ENCODE data around the gene RBP4. TPM values are rescaled to one million over a fixed set of nuclear protein-coding genes. Genes with fewer than 3 reads are reported as not detected.
A peak's percentile ranks its signal among the peaks of the same experiment; 100 is the strongest.

The RBP4 gene
- total and polyA plus RNA-seq, 4 donors = 8.7 to 37.5 (median 10.8) TPM

GRCh38 chr10:93573924-93574323, 27.1 kb downstream of the RBP4 start:
- no peaks in the 10 kb centered on the region for H3K36me3 ChIP-seq (ENCODE audit: control insufficient read depth in 1 of 2, insufficient read depth in 2 of 2, low read length in 1 of 2)
- H3K4me1 ChIP-seq (ENCODE audit: control insufficient read depth in 1 of 2, insufficient read depth in 2 of 2, low read length in 2 of 2) = no peaks in the 10 kb centered on the region
- 54 to 67% methylated on average over 3 of the region's 3 CpGs for WGBS, 2 donors

GRCh38 chr10:93573051-93573909, 27.8 kb downstream of the RBP4 start:
- Histone ChIP-seq H3K27me3 (ENCODE audit: control insufficient read depth in 1 of 2, insufficient read depth in 2 of 2, low read length in 1 of 2) (no peaks in the 10 kb centered on the region), H3K27ac (ENCODE audit: low read depth in 1 of 2, low read length in 2 of 2) (no peak overlapping the region), H3K36me3 (ENCODE audit: control insufficient read depth in 1 of 2, insufficient read depth in 2 of 2, low read length in 1 of 2) (no peaks in the 10 kb centered on the region), H3K4me3 (ENCODE audit: low read length in 2 of 2) (no peak overlapping the region), H3K4me1 (ENCODE audit: control insufficient read depth in 1 of 2, insufficient read depth in 2 of 2, low read length in 2 of 2) (no peaks in the 10 kb centered on the region), H3K9me3 (ENCODE audit: control insufficient read depth, low read length) (no peaks in the 10 kb centered on the region)
- intact Hi-C loops (cut with DNase I) = no loop called here
- 55 to 57% methylated on average over 10 of the region's 10 CpGs for WGBS, 2 donors
- DNase-seq (peak in 1 of 2 donors; percentile 80), ATAC-seq (ENCODE audit: low FRiP score) (no peak)

More at GRCh38 chr10:93573924-93574323, 27.1 kb downstream of the RBP4 start:
- no peak overlapping the region for H3K4me3 ChIP-seq (ENCODE audit: low read length in 2 of 2)
- ATAC-seq (ENCODE audit: low FRiP score) = no peak
- no peak for DNase-seq
- H3K27ac ChIP-seq (ENCODE audit: low read depth in 1 of 2, low read length in 2 of 2) = no peak overlapping the region
- intact Hi-C loops (cut with DNase I) = no loop called here
- no peaks in the 10 kb centered on the region for H3K9me3 ChIP-seq (ENCODE audit: control insufficient read depth, low read length)
- peaks cover 0 to 1% of the 10 kb centered on the region in 2 donors for H3K27me3 ChIP-seq (ENCODE audit: control insufficient read depth in 1 of 2, insufficient read depth in 2 of 2, low read length in 1 of 2)

- WGBS, 2 donors = 94 to 98% methylated on average over 2 of the region's 2 CpGs
- intact Hi-C loops (cut with DNase I) = no loop called here
- no peak for DNase-seq
- Histone ChIP-seq H3K4me3 (ENCODE audit: low read length in 2 of 2) (no peak overlapping the region), H3K27me3 (ENCODE audit: control insufficient read depth in 1 of 2, insufficient read depth in 2 of 2, low read length in 1 of 2) (no peaks in the 10 kb centered on the region), H3K27ac (ENCODE audit: low read depth in 1 of 2, low read length in 2 of 2) (no peak overlapping the region), H3K36me3 (ENCODE audit: control insufficient read depth in 1 of 2, insufficient read depth in 2 of 2, low read length in 1 of 2) (no peaks in the 10 kb centered on the region), H3K4me1 (ENCODE audit: control insufficient read depth in 1 of 2, insufficient read depth in 2 of 2, low read length in 2 of 2) (no peaks in the 10 kb centered on the region), H3K9me3 (ENCODE audit: control insufficient read depth, low read length) (no peaks in the 10 kb centered on the region)
- no peak for ATAC-seq (ENCODE audit: low FRiP score)
These were observed 28.4 kb downstream of the RBP4 start for GRCh38 chr10:93572606-93573005.

DNA sequence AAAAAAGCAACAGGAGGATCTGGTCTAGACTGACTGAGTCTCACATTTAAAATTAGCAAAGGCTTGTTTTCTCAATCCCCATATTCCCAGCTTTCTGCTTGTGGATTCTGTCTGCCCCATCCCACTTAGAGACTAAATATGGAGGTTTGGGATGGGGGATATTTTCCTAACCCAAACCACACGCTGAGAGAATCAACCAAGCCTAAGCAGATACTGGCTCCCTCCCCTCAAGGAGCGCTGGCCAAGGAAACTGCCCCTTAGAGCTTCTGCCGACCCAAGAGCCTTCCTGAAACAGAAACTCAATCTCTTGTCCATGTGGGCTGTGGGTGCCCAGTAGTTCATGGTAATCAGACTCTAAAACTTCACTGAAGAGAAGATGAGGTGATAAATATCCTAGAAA, 30.7 kb downstream of the RBP4 start:
- Histone ChIP-seq H3K9me3 (ENCODE audit: control insufficient read depth, low read length) (no peaks in the 10 kb centered on the region), H3K27ac (ENCODE audit: low read depth in 1 of 2, low read length in 2 of 2) (no peak overlapping the region), H3K36me3 (ENCODE audit: control insufficient read depth in 1 of 2, insufficient read depth in 2 of 2, low read length in 1 of 2) (no peaks in the 10 kb centered on the region), H3K4me1 (ENCODE audit: control insufficient read depth in 1 of 2, insufficient read depth in 2 of 2, low read length in 2 of 2) (no peaks in the 10 kb centered on the region), H3K4me3 (ENCODE audit: low read length in 2 of 2) (no peak overlapping the region), H3K27me3 (ENCODE audit: control insufficient read depth in 1 of 2, insufficient read depth in 2 of 2, low read length in 1 of 2) (no peaks in the 10 kb centered on the region)
- DNase-seq (no peak), ATAC-seq (ENCODE audit: low FRiP score) (no peak)
- intact Hi-C loops (cut with DNase I) = no loop called here
- 43 to 44% methylated on average over 3 of the region's 3 CpGs for whole genome bisulfite sequencing, 2 donors

DNA sequence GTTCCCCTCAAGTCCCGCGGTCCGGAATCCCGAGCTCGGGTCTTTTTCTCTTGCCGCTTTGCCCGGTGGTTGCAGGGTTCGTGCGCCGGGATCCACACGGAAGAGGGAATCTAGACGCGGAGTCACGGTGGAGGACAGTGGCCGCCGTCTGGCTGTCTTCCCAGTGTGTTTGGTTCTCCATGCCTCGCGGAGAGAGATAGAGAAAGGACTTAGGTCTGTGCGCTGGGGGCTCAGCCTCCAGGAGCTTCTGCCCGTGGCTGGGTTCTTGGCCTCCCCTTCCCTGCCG, 33.0 kb downstream of the RBP4 start:
- Histone ChIP-seq H3K36me3 (ENCODE audit: control insufficient read depth in 1 of 2, insufficient read depth in 2 of 2, low read length in 1 of 2) (no peaks in the 10 kb centered on the region), H3K9me3 (ENCODE audit: control insufficient read depth, low read length) (no peaks in the 10 kb centered on the region), H3K4me3 (ENCODE audit: low read length in 2 of 2) (no peak overlapping the region), H3K27ac (ENCODE audit: low read depth in 1 of 2, low read length in 2 of 2) (no peak overlapping the region), H3K27me3 (ENCODE audit: control insufficient read depth in 1 of 2, insufficient read depth in 2 of 2, low read length in 1 of 2) (no peaks in the 10 kb centered on the region), H3K4me1 (ENCODE audit: control insufficient read depth in 1 of 2, insufficient read depth in 2 of 2, low read length in 2 of 2) (no peaks in the 10 kb centered on the region)
- no peak for ATAC-seq (ENCODE audit: low FRiP score)
- no peak for DNase-seq
- WGBS, 2 donors = 30% methylated on average over 21 of the region's 21 CpGs
- intact Hi-C loops (cut with DNase I) = no loop called here

- WGBS, 2 donors = 13 to 16% methylated on average over 33 of the region's 33 CpGs
- no peaks in the 10 kb centered on the region for H3K27me3 ChIP-seq (ENCODE audit: control insufficient read depth in 1 of 2, insufficient read depth in 2 of 2, low read length in 1 of 2)
- no peak for ATAC-seq (ENCODE audit: low FRiP score)
- intact Hi-C loops (cut with DNase I) = no loop called here
- no peak overlapping the region for H3K27ac ChIP-seq (ENCODE audit: low read depth in 1 of 2, low read length in 2 of 2)
- no peaks in the 10 kb centered on the region for H3K36me3 ChIP-seq (ENCODE audit: control insufficient read depth in 1 of 2, insufficient read depth in 2 of 2, low read length in 1 of 2)
- no peak overlapping the region for H3K4me3 ChIP-seq (ENCODE audit: low read length in 2 of 2)
- DNase-seq = no peak
- H3K9me3 ChIP-seq (ENCODE audit: control insufficient read depth, low read length) = no peaks in the 10 kb centered on the region
- no peaks in the 10 kb centered on the region for H3K4me1 ChIP-seq (ENCODE audit: control insufficient read depth in 1 of 2, insufficient read depth in 2 of 2, low read length in 2 of 2)
These were observed 33.5 kb downstream of the RBP4 start for GRCh38 chr10:93567277-93568104.

DNA sequence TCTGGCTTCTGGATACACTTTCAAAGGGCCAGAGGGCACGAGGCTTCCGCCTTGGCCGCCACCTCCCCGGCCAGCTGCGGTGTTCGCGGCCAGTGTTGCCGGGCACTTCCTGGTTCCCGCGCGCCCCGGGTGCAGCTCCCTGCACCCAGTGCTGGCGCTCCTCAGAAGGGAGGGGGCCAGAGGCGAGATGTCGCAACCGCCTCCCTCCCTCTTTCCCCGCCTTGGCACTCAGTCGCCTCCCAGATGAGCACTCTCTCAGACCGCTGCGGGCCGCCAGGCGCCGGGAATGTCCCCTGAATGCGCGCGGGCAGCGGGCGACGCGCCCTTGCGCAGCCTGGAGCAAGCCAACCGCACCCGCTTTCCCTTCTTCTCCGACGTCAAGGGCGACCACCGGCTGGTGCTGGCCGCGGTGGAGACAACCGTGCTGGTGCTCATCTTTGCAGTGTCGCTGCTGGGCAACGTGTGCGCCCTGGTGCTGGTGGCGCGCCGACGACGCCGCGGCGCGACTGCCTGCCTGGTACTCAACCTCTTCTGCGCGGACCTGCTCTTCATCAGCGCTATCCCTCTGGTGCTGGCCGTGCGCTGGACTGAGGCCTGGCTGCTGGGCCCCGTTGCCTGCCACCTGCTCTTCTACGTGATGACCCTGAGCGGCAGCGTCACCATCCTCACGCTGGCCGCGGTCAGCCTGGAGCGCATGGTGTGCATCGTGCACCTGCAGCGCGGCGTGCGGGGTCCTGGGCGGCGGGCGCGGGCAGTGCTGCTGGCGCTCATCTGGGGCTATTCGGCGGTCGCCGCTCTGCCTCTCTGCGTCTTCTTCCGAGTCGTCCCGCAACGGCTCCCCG, 34.4 kb downstream of the RBP4 start, which contains the start of gene FFAR4:
Gene FFAR4, plus strand, starts transcription at position 231 of the 842 bp plus-strand sequence. Its CDS starts 56 bp downstream, at position 287.
- DNase-seq (peak in 1 of 2 donors; percentile 76), ATAC-seq (ENCODE audit: low FRiP score) (peak; percentile 57)
- intact Hi-C loops (cut with DNase I) = no loop called here
- Histone ChIP-seq H3K9me3 (ENCODE audit: control insufficient read depth, low read length) (no peaks in the 10 kb centered on the region), H3K4me1 (ENCODE audit: control insufficient read depth in 1 of 2, insufficient read depth in 2 of 2, low read length in 2 of 2) (no peaks in the 10 kb centered on the region), H3K27me3 (ENCODE audit: control insufficient read depth in 1 of 2, insufficient read depth in 2 of 2, low read length in 1 of 2) (no peaks in the 10 kb centered on the region), H3K27ac (ENCODE audit: low read depth in 1 of 2, low read length in 2 of 2) (no peak within 1 kb of the TSS), H3K4me3 (ENCODE audit: low read length in 2 of 2) (peak within 1 kb of the TSS in 1 of 2 donors; percentile 5), H3K36me3 (ENCODE audit: control insufficient read depth in 1 of 2, insufficient read depth in 2 of 2, low read length in 1 of 2) (no peaks in the 10 kb centered on the region)
- WGBS, 2 donors = 0 to 1% methylated on average over 74 to 85 of the region's 85 CpGs

GRCh38 chr10:93565446-93565845, 35.6 kb downstream of the RBP4 start:
- WGBS, 2 donors = 90 to 91% methylated on average over 3 of the region's 3 CpGs
- Histone ChIP-seq H3K4me1 (ENCODE audit: control insufficient read depth in 1 of 2, insufficient read depth in 2 of 2, low read length in 2 of 2) (no peaks in the 10 kb centered on the region), H3K9me3 (ENCODE audit: control insufficient read depth, low read length) (no peaks in the 10 kb centered on the region), H3K4me3 (ENCODE audit: low read length in 2 of 2) (no peak overlapping the region), H3K27me3 (ENCODE audit: control insufficient read depth in 1 of 2, insufficient read depth in 2 of 2, low read length in 1 of 2) (no peaks in the 10 kb centered on the region), H3K27ac (ENCODE audit: low read depth in 1 of 2, low read length in 2 of 2) (no peak overlapping the region), H3K36me3 (ENCODE audit: control insufficient read depth in 1 of 2, insufficient read depth in 2 of 2, low read length in 1 of 2) (no peaks in the 10 kb centered on the region)
- ATAC-seq (ENCODE audit: low FRiP score) (no peak), DNase-seq (no peak)
- intact Hi-C loops (cut with DNase I) = no loop called here

Data from aorta (tissue), 5 donors.